Testis (tissue), 2 donors: ENCODE data around the gene TBC1D10A.

ENCODE experiments used
- CTCF ChIP-seq, 3 experiments: fragments of 450-650 bp in 2 of 3; fragments of 200-600 bp in 1 of 3; sonication (generic) in 1 of 3; IDR thresholded peaks; one replicate each; pipeline ENCODE4 v1.5.1; 2016 to 2019; ENCODE audit warnings: antibody characterized with exemption in 3 of 3, mild to moderate bottlenecking in 2 of 3, moderate library complexity in 1 of 3
- POLR2A ChIP-seq: fragments of 450-650 bp; IDR thresholded peaks from one replicate; pipeline ENCODE4 v1.6.1; 2017; ENCODE audit warnings: antibody characterized with exemption, mild to moderate bottlenecking, moderate library complexity

- TF ChIP-seq CTCF (IDR thresholded peaks at IDR 0.05), result no peak
- no peak for TF ChIP-seq POLR2A
These were observed 22.1 kb upstream of the TBC1D10A start for GRCh38 chr22:30348809-30349208.
